HEK293T (cell line): ENCODE data around the gene DNAJB11.
"Not testable (repeated sequence)": the region's sequence is repeated elsewhere in the genome, so short reads cannot be mapped to it uniquely, and the experiment has no call there.

Experiments
- CTCF ChIA-PET: fragments of 350-600 bp; formaldehyde crosslinking; extraction: SDS; loops from one replicate; lab custom pipeline; 2021; ENCODE audit warnings: antibody characterized with exemption, inconsistent platforms; lab: Yijun Ruan, JAX
- POLR2A ChIA-PET: fragments of 350-600 bp; formaldehyde crosslinking; extraction: SDS; loops from one replicate; lab custom pipeline; 2020; ENCODE audit warnings: antibody characterized with exemption, inconsistent platforms; lab: Yijun Ruan, JAX
- DNase-seq: peaks from one replicate; pipeline ENCODE4 v3.0.0; 2012; ENCODE audit warnings: mixed read lengths; ENCODE audit errors: extremely low spot score
- ARNT ChIP-seq: fragments of 450-650 bp; IDR thresholded peaks from 2 replicates; pipeline ENCODE4 v1.6.1; 2017; ENCODE audit warnings: mild to moderate bottlenecking
- BHLHE40 ChIP-seq: fragments of 450-650 bp; IDR thresholded peaks from 2 replicates; pipeline ENCODE4 v1.6.1; 2016; ENCODE audit warnings: mild to moderate bottlenecking, moderate library complexity, borderline replicate concordance
- CTBP1 ChIP-seq: fragments of 450-650 bp; IDR thresholded peaks from 2 replicates; pipeline ENCODE4 v1.6.1; 2016; ENCODE audit warnings: borderline replicate concordance
- ELF4 ChIP-seq: fragments of 450-650 bp; IDR thresholded peaks from 2 replicates; pipeline ENCODE4 v1.6.1; 2017; ENCODE audit warnings: antibody characterized with exemption
- FOXA1 ChIP-seq: fragments of 450-650 bp; IDR thresholded peaks from 2 replicates; pipeline ENCODE4 v1.6.1; 2016; ENCODE audit warnings: mild to moderate bottlenecking
- FOXK2 ChIP-seq: fragments of 450-650 bp; IDR thresholded peaks from 2 replicates; pipeline ENCODE4 v1.6.1; 2016; ENCODE audit warnings: mild to moderate bottlenecking
- FOXM1 ChIP-seq: fragments of 450-650 bp; IDR thresholded peaks from 2 replicates; pipeline ENCODE4 v1.6.1; 2017; ENCODE audit warnings: mild to moderate bottlenecking, borderline replicate concordance
- HDGF ChIP-seq: fragments of 450-650 bp; IDR thresholded peaks from 2 replicates; pipeline ENCODE4 v1.6.1; 2017; ENCODE audit warnings: antibody characterized with exemption, borderline replicate concordance
- L3MBTL2 ChIP-seq: fragments of 450-650 bp; conservative IDR thresholded peaks from 2 replicates; pipeline ENCODE4 v1.6.1; 2016; ENCODE audit warnings: mild to moderate bottlenecking
- LEF1 ChIP-seq: fragments of 450-650 bp; IDR thresholded peaks from 2 replicates; pipeline ENCODE4 v1.6.1; 2017; ENCODE audit warnings: mild to moderate bottlenecking, borderline replicate concordance
- NFRKB ChIP-seq: fragments of 450-650 bp; IDR thresholded peaks from 2 replicates; pipeline ENCODE4 v1.6.1; 2016; ENCODE audit warnings: mild to moderate bottlenecking, moderate library complexity
- SP1 ChIP-seq: fragments of 450-650 bp; IDR thresholded peaks from 2 replicates; pipeline ENCODE4 v1.6.1; 2017
- SUZ12 ChIP-seq: fragments of 450-650 bp; IDR thresholded peaks from 2 replicates; pipeline ENCODE4 v1.6.1; 2016; ENCODE audit warnings: mild to moderate bottlenecking
- TARDBP ChIP-seq: fragments of 450-650 bp; IDR thresholded peaks from 2 replicates; pipeline ENCODE4 v1.6.1; 2016
- ZNF384 ChIP-seq: fragments of 450-650 bp; IDR thresholded peaks from 2 replicates; pipeline ENCODE4 v1.6.1; 2016
- TF ChIP-seq, protein P1 (sequence below): fragments of 450-650 bp; IDR thresholded peaks from 2 replicates; pipeline ENCODE4 v1.6.1; 2016

DNAJB11 gene

GRCh38 chr3:186526256-186526606 lies 44.3 kb upstream of the DNAJB11 start:
- no peak for DNase-seq
- POLR2A ChIA-PET, result no interaction called here
- TF ChIP-seq L3MBTL2 (no peak), FOXA1 (no peak), HDGF (no peak), SP1 (no peak), CTBP1 (no peak), ARNT (no peak)
- CTCF ChIA-PET, result no interaction called here

DNA sequence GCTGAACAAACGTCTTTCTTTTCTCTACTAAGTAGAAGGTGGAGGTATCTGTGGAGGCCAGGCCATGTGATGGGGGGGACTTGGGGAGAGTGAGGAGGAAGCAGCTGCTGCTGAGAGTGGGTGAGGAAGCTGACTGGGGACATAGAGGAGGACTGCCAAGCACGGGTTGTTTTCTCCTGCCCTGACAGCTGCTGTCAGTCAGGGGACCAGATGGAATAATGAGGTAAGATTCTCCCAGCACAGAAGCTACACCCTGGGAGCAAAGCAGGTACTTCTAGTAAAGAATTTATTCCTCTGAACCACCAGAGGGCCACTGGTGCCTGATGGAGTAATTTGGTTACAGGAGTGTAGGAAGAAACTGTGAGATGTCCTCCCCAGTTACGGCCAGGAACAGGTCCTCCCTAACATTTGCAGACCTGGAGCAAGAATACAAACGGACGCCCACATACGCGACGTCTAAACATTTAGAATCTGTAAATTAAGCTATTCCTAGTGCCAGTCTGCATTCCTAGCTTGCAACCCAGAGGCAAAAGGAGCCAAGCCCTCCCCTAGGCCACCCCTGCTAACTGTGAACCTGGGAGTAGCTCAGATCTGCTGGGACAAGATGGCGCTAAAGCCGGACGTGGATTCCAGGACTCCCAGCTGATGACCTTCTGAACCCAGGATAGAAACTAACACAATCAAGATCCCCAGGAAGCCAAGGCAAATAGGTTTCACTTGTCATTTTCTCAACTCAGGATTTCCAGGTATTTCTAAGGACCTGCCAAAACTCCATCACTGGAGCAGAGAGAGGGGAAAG lies 41.1 kb upstream of the DNAJB11 start:
- TF ChIP-seq FOXA1, result no peak
- CTCF ChIA-PET, result interaction anchor here (1.1 to 1.3 kb wide), 2 partner anchors 10 to 11 kb away, joined by 3 to 4 read pairs; no protein-coding TSS in a partner anchor
- POLR2A ChIA-PET, result no interaction called here
- no peak for DNase-seq

GRCh38 chr3:186530415-186530814 lies 40.1 kb upstream of the DNAJB11 start:
- ChIA-PET POLR2A (no interaction called here), CTCF (no interaction called here)
- no peak for DNase-seq
- no peak for TF ChIP-seq TARDBP
- no peak for TF ChIP-seq L3MBTL2
- no peak for TF ChIP-seq BHLHE40
- TF ChIP-seq HDGF, result no peak

- POLR2A ChIA-PET, CTCF ChIA-PET, DNase-seq: not testable (repeated sequence)
Measured at GRCh38 chr3:186531694-186532093, 38.8 kb upstream of the DNAJB11 start.

DNA sequence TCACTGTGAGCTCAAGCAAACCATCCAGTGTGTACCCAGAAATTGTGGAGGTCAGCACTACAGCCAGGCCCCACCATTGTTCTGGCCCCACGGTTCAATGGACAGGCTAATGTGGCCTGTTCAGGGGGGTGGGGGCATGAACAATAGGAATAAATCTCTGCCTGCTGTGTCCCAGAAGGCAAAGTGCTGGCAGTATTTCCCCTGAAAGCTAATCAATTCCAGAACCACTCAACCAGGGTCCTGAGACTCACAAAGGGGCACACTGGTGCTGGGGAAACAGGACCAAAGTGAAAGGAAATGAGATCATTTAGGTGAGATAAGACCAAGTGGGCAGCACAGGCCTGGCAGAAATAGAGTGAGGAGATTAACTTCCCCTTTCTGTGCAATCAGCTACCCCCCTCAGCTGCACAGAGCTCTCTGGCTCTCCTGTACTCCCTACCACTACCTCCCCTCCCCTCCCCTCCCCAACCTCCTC lies 37.9 kb upstream of the DNAJB11 start:
- DNase-seq, result no peak
- ChIA-PET POLR2A (no interaction called here), CTCF (no interaction called here)
- TF ChIP-seq LEF1, result no peak
- no peak for TF ChIP-seq TARDBP
- no peak for TF ChIP-seq NFRKB
- TF ChIP-seq, protein P1, sequence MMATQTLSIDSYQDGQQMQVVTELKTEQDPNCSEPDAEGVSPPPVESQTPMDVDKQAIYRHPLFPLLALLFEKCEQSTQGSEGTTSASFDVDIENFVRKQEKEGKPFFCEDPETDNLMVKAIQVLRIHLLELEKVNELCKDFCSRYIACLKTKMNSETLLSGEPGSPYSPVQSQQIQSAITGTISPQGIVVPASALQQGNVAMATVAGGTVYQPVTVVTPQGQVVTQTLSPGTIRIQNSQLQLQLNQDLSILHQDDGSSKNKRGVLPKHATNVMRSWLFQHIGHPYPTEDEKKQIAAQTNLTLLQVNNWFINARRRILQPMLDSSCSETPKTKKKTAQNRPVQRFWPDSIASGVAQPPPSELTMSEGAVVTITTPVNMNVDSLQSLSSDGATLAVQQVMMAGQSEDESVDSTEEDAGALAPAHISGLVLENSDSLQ, result no peak
- TF ChIP-seq SUZ12, result no peak
- TF ChIP-seq ARNT, result no peak
- TF ChIP-seq HDGF, result no peak
- TF ChIP-seq FOXK2, result no peak

DNA sequence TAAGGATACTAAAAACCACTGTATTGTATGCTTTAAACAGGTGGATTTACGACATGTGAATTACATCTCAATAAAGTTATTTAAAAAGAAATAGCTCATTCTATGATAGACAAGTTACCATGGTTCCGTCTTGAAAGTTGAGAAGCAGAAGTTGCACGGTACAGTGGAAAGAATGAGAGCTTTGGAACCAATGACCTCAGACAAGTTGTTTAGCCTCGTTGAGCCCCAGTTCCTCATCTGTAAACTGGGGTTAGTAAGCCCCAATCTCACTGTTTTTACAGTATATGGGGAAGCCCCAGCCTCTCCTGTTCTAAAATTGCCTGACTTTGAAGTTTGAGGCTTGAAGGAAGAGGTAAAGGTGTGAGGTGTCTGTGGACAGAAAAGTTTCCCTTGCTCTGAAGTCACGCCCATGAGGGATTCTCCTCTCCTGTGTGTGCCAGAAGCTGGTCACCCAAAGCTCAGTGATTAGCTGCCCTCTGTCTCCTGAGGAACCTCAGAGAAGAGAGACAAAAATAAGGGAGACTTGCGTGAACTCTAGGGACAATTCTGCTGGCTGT lies 36.3 kb upstream of the DNAJB11 start:
- ChIA-PET CTCF (no interaction called here), POLR2A (no interaction called here)
- TF ChIP-seq CTBP1, result no peak
- TF ChIP-seq FOXK2, result no peak
- TF ChIP-seq, protein P1, result no peak
- TF ChIP-seq BHLHE40, result no peak
- TF ChIP-seq SP1, result no peak
- TF ChIP-seq LEF1, result no peak
- no peak for TF ChIP-seq ELF4
- TF ChIP-seq SUZ12, result no peak
- TF ChIP-seq FOXA1, result no peak
- no peak for DNase-seq

GRCh38 chr3:186536883-186537844 lies 33.4 kb upstream of the DNAJB11 start:
- POLR2A ChIA-PET, result no interaction called here
- TF ChIP-seq FOXM1 (no peak), CTBP1 (no peak), NFRKB (no peak), ELF4 (no peak), HDGF (no peak), BHLHE40 (no peak), TARDBP (no peak), LEF1 (no peak), FOXA1 (no peak), ZNF384 (no peak), FOXK2 (no peak), L3MBTL2 (no peak), SUZ12 (no peak), ARNT (no peak), SP1 (no peak)
- TF ChIP-seq, protein P1, result no peak
- CTCF ChIA-PET, result interaction anchor here (0.7 kb wide), 1 partner anchor 178 kb away, joined by 4 read pairs; no protein-coding TSS in a partner anchor
- DNase-seq, result no peak
